NT2/D1 (cell line): ENCODE results near the gene EEFSEC.

Experiments used
- DNase-seq: peaks from one replicate; pipeline ENCODE4 v3.0.0-alpha.2; 2011; ENCODE audit warnings: low read depth, low spot score
- H3K27me3 ChIP-seq: 2 replicates; pipeline ENCODE4 v1.6.0; 2011; ENCODE audit warnings: mild to moderate bottlenecking; ENCODE audit not compliant: insufficient read length, insufficient read depth
- H3K36me3 ChIP-seq: 2 replicates; pipeline ENCODE4 v1.6.1; 2011; ENCODE audit warnings: mild to moderate bottlenecking, low read length, mixed read lengths; ENCODE audit not compliant: insufficient read depth, insufficient read length
- H3K4me1 ChIP-seq: 2 replicates; pipeline ENCODE4 v1.5.1; 2011; ENCODE audit not compliant: insufficient read depth, insufficient read length
- H3K4me3 ChIP-seq: 2 replicates; pipeline ENCODE4 v1.5.1; 2011; ENCODE audit warnings: low read depth; ENCODE audit not compliant: insufficient read length
- H3K9ac ChIP-seq: 2 replicates; pipeline ENCODE4 v1.6.0; 2011; ENCODE audit warnings: low read depth; ENCODE audit not compliant: insufficient read length
- H3K9me3 ChIP-seq: 2 replicates; pipeline ENCODE4 v1.5.1; 2011; ENCODE audit warnings: mild to moderate bottlenecking, low read length; ENCODE audit not compliant: insufficient read depth
- SUZ12 ChIP-seq: IDR thresholded peaks from 2 replicates; pipeline ENCODE4 v1.6.1; 2011; ENCODE audit not compliant: insufficient read length, insufficient read depth; ENCODE audit errors: extremely low read depth
- YY1 ChIP-seq: IDR thresholded peaks from 2 replicates; pipeline ENCODE4 v1.6.1; 2011; ENCODE audit not compliant: insufficient read length, insufficient read depth
- ZNF274 ChIP-seq: IDR thresholded peaks from 2 replicates; pipeline ENCODE4 v1.6.1; 2011; ENCODE audit warnings: mild to moderate bottlenecking, low read depth, low read length

EEFSEC gene

DNA sequence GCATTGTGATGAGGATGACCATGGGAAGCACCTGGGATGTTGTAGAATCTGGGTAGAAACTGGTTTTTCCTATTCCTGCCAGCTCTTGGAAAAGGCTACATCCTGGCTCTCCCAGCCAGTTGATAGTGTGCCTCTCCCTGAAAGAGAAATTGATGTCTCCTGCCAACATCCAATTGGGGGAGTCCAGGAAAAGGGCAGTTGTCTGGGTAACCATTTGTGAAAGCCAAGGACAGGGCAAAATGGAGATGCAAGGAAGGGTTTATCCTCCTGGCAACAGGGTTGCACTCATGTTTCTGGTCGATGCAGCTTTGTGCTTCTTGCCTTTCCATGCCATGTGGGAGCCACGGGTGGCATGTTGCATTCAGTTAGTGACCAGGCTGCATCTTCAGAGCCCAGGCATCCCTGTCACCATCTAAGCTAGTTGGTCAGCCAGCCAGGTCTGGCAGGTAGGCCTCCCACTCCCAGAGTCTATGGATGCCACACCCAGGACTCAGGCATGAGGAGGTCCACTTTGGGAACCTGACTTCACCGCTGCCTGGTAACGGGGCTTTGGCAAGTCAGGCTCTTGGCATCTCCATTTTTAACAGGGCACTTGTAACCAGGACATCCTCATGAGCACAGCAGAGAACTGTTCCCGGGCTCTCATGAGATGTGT is 159.9 kb downstream of the EEFSEC start:
- no peak overlapping the region for H3K4me3 ChIP-seq
- no peak overlapping the region for H3K9ac ChIP-seq
- no peaks in the 10 kb centered on the region for H3K4me1 ChIP-seq
- H3K9me3 ChIP-seq: no peaks in the 10 kb centered on the region
- TF ChIP-seq YY1 (no peak), ZNF274 (no peak), SUZ12 (no peak)
- no peaks in the 10 kb centered on the region for H3K27me3 ChIP-seq
- DNase-seq: no peak
- no peaks in the 10 kb centered on the region for H3K36me3 ChIP-seq

DNA sequence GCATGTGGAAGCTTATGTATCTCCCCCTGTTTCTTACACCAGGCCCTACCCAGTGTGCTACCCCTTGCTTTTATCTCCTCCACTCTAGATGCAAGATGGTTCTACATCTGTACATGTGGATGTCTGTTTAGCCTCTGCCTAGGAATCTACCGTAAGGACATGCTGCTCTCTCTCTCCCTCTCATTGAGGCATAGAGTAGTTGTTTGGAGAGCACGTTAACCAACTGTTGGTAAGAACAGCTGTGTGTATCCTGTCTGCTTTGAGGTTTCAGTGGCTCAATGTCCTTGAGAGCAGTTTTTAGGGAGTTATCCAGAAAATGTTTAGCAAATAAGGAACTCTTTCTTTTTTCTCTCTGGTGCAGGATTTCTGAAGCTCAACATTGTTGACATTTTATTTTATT is 160.7 kb downstream of the EEFSEC start:
- Histone ChIP-seq H3K4me3 (no peak overlapping the region), H3K4me1 (no peaks in the 10 kb centered on the region), H3K9ac (no peak overlapping the region), H3K9me3 (no peaks in the 10 kb centered on the region), H3K36me3 (no peaks in the 10 kb centered on the region), H3K27me3 (no peaks in the 10 kb centered on the region)
- no peak for DNase-seq
- no peak for TF ChIP-seq ZNF274
- no peak for TF ChIP-seq YY1
- TF ChIP-seq SUZ12: no peak

DNA sequence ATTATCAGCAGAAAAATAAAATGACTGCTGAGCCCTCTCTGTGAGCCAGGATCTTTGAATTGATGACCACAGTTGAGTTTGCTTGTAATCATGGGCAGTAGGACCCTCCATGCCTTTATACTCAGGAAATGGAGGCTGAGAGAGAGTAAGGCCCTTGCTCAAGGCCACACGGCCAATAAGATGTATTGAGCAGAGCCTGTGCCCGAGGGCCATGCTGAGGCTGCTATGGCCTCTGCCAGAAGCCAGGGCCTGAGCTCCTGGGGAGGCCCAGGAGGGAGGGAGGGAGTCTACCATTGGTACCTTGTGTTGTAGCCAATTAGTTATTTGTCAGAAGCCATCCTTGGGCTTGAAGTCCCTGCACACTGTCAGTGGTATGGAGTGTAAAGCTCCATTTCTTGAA is 162.0 kb downstream of the EEFSEC start:
- no peaks in the 10 kb centered on the region for H3K4me1 ChIP-seq
- TF ChIP-seq SUZ12: no peak
- no peak for TF ChIP-seq ZNF274
- no peak for TF ChIP-seq YY1
- H3K27me3 ChIP-seq: no peaks in the 10 kb centered on the region
- H3K9me3 ChIP-seq: no peaks in the 10 kb centered on the region
- no peak for DNase-seq
- H3K4me3 ChIP-seq: no peak overlapping the region
- H3K9ac ChIP-seq: no peak overlapping the region
- H3K36me3 ChIP-seq: peaks cover 7% of the 10 kb centered on the region

DNA sequence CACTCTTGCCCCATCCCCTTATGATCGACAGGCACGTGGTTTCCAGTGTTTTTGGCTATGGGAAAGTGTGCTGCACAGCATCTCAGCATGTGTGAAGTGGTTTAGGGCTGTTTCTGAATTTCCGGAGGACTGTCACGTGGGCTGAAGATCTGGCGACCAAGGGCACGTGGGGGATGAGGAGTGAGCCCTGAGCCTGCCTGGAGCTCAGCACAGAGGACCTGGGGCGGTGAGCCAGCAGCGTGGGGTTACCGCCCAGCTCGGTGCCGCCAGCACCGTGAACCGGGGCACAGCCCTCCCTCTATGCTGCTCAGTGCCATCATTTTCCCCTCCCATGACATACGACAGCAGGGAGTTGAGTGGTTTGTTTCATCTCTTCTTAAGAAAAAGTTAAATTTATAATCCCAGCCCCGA is 163.2 kb downstream of the EEFSEC start:
- Histone ChIP-seq H3K36me3 (peaks cover 7% of the 10 kb centered on the region), H3K4me3 (no peak overlapping the region), H3K4me1 (no peaks in the 10 kb centered on the region), H3K27me3 (no peaks in the 10 kb centered on the region), H3K9ac (no peak overlapping the region), H3K9me3 (no peaks in the 10 kb centered on the region)
- DNase-seq: no peak
- TF ChIP-seq ZNF274: no peak
- TF ChIP-seq SUZ12: no peak
- no peak for TF ChIP-seq YY1

DNA sequence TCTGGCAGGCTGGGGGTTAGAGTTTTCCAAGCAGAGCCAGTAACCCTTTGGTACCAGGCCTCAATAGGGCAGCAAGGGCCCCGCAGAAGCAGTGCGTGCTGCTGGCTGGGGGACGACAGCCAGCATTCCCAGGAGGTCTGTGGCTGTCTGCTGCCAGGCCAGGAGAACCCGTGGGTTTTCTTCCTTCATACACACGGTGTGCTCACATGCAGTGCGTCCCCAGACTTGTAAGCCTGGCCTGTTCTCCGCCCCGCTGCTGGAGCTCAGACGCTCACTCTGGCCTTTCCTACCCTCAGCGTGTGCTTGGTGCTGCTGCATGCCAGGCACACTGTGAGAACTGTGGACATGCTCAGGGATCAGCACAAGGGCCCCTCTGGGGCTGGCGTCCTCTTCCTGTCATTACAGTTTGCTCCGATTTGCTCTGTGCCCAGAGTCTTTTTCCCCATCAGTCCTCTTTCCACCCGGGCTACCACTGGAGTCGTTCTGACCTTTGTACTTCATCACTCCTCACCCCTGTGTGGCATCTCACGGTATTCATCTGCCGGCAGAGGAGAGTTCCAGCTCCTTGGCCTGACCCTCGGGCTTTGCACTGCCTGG is 163.9 kb downstream of the EEFSEC start:
- H3K9me3 ChIP-seq: no peaks in the 10 kb centered on the region
- no peak overlapping the region for H3K9ac ChIP-seq
- peaks cover 7% of the 10 kb centered on the region for H3K36me3 ChIP-seq
- no peaks in the 10 kb centered on the region for H3K27me3 ChIP-seq
- H3K4me1 ChIP-seq: peaks cover 3% of the 10 kb centered on the region
- H3K4me3 ChIP-seq: no peak overlapping the region
- TF ChIP-seq YY1 (no peak), SUZ12 (no peak), ZNF274 (no peak)
- DNase-seq: no peak

DNA sequence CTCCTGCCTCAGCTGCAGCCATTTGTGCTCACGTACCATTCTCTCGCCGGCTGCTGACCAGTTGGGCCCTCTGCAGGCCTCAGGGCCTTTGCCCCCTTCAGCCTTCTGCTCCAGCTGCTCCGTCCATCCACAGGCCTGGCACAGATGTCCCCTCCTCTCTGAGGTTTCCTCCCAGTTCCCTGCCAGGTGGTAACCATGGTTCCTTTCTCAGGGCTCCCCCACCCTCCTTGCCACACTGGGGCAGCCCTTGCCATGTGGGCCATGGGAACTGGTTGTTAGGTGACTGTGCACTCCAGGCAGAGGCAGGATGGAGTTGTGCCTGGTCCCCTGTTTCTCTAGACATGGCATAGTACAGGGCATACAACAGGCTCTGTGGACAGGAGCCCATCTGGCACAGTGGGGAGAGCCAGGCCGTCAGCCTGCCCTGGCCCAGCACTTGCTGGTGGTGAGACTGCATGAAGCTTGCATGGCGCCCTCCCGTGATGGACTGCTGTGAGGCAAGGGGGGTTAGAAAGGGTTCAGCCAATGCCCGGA is 164.5 kb downstream of the EEFSEC start:
- TF ChIP-seq ZNF274 (no peak), SUZ12 (no peak), YY1 (no peak)
- H3K9me3 ChIP-seq: no peaks in the 10 kb centered on the region
- H3K9ac ChIP-seq: no peak overlapping the region
- DNase-seq: no peak
- no peaks in the 10 kb centered on the region for H3K27me3 ChIP-seq
- no peak overlapping the region for H3K4me3 ChIP-seq
- H3K4me1 ChIP-seq: peaks cover 3% of the 10 kb centered on the region
- peaks cover 7% of the 10 kb centered on the region for H3K36me3 ChIP-seq

DNA sequence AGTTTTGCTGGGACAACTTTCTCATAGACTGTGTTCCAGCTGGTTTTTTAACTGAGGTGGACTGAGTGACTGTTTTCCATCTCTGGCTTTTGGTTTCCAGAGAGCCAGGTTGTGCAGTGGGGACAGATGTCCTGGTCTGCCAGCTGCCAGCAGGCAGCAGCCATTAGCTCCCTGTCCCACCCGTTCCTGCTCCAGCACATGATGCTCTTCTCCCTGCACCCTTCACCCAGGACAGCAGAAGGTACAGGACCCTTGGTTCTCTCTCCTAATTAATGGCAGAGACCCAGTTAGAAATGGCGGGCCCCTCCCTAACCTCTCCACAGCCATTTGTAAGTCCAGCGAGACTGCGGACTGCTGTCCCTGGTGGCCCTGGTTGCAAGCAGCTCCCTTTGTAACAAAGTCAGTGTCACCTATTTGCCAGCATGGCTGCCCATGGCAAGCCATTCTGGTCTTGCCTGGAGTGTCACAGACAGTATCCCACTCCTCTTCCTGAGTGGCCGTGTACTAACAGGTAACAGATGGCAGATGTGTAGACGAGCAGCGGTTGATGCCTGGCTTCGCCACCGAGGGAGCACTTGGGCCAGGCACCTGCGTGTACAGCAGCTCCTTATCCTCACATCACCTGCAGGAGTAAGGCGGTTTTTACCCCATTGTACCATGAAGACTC is 165.1 kb downstream of the EEFSEC start:
- Histone ChIP-seq H3K4me3 (no peak overlapping the region), H3K9me3 (no peaks in the 10 kb centered on the region), H3K36me3 (peaks cover 7% of the 10 kb centered on the region), H3K4me1 (peaks cover 3% of the 10 kb centered on the region), H3K9ac (no peak overlapping the region), H3K27me3 (no peaks in the 10 kb centered on the region)
- DNase-seq: no peak
- TF ChIP-seq SUZ12 (no peak), ZNF274 (no peak), YY1 (no peak)
